Fibroblast of the aortic adventitia (primary cell): ENCODE results near the gene SYNE1. TPM values are rescaled to one million over a fixed set of nuclear protein-coding genes. Genes with fewer than 3 reads are reported as not detected.

Experiments used
- DNase-seq: peaks from one replicate; pipeline ENCODE4 v3.0.0-alpha.2; 2010; ENCODE audit warnings: low read depth
- H3K4me3 ChIP-seq: 2 replicates; pipeline ENCODE4 v1.5.1; 2011; ENCODE audit warnings: low read depth, mild to moderate bottlenecking, control low read depth, low read length, moderate library complexity
- total RNA-seq: library from RNA; depleted of rRNA; stranded (reverse); fragments of >200 nt; gene quantifications from 2 replicates; pipeline ENCODE4 v1.2.3, GENCODE V29; 2012; ENCODE audit warnings: low replicate concordance
- TF ChIP-seq, protein P1 (sequence below): IDR thresholded peaks from 2 replicates; pipeline ENCODE4 v1.5.1; 2011; ENCODE audit warnings: mild to moderate bottlenecking, low read length, control low read depth, inconsistent platforms; ENCODE audit not compliant: insufficient read depth

The SYNE1 gene
- total RNA-seq, 1 donor, result 193 TPM

DNA sequence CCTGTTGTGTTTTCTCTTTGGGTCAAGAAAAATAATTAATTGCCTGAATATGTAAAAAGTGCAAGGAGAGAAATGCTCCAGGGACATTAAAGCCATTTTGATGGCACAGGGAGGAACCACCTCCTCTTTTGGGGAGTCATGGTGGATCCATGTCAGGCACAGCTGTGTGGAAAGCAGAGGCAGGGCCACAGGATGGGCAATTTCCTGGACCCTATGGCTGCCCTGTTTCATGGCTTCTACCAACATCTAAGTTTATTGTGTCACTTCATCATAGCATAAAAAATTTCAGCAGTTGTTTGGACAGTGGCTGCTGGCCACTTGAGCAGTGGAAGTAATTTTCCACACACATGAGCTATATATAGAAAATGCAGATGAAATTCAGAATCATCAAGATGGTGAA lies 238.2 kb downstream of the SYNE1 start:
- TF ChIP-seq, protein P1, sequence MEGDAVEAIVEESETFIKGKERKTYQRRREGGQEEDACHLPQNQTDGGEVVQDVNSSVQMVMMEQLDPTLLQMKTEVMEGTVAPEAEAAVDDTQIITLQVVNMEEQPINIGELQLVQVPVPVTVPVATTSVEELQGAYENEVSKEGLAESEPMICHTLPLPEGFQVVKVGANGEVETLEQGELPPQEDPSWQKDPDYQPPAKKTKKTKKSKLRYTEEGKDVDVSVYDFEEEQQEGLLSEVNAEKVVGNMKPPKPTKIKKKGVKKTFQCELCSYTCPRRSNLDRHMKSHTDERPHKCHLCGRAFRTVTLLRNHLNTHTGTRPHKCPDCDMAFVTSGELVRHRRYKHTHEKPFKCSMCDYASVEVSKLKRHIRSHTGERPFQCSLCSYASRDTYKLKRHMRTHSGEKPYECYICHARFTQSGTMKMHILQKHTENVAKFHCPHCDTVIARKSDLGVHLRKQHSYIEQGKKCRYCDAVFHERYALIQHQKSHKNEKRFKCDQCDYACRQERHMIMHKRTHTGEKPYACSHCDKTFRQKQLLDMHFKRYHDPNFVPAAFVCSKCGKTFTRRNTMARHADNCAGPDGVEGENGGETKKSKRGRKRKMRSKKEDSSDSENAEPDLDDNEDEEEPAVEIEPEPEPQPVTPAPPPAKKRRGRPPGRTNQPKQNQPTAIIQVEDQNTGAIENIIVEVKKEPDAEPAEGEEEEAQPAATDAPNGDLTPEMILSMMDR, result no peak
- H3K4me3 ChIP-seq, result no peak overlapping the region
- no peak for DNase-seq

DNA sequence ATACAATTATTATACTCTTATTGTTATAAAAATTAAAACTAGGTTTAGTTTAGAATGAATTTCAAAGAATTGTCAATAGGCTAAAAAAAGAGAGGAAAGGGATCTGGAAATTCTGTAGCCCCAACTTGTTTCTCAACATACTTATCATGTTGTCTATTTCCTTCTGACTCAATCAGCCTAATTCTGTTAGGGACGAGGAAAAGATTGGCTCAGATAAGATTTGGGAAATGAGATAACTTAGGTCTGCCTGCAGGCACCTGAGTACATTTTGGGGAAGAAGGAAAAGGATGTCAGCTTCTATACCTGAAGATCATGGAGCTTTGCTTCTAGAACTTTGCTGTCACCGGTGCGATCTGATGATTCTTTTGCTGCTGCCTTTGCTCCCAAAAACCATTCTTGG lies 238.8 kb downstream of the SYNE1 start:
- TF ChIP-seq, protein P1, result no peak
- no peak overlapping the region for H3K4me3 ChIP-seq
- no peak for DNase-seq

- no peak overlapping the region for H3K4me3 ChIP-seq
- DNase-seq, result no peak
- TF ChIP-seq, protein P1, result no peak
Observed at GRCh38 chr6:152394303-152394702, 242.9 kb downstream of the SYNE1 start.

GRCh38 chr6:152391179-152391880 lies 245.8 kb downstream of the SYNE1 start:
- TF ChIP-seq, protein P1, result no peak
- peak; percentile 40 for DNase-seq
- no peak overlapping the region for H3K4me3 ChIP-seq

GRCh38 chr6:152387091-152387490 lies 250.1 kb downstream of the SYNE1 start:
- H3K4me3 ChIP-seq, result no peak overlapping the region
- TF ChIP-seq, protein P1, result no peak
- no peak for DNase-seq

DNA sequence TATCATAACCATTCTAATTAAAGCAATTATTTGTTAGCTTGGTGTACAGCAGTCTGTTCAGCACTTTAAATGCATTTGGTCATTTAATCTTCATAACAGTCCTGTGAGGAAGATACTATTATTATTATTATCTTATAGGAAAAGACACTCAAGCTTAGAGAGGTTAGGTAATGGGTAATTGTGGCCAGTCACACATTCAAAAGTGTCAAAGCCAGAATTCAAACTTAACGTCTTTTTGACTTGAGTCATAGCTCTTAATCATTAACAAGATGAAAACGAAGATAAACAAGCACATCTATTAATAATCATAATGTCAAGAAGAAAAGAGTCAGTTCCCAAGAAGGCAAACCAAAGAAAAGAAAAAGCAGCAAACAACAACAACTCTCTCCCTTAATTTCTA lies 251.0 kb downstream of the SYNE1 start:
- TF ChIP-seq, protein P1, result no peak
- no peak overlapping the region for H3K4me3 ChIP-seq
- no peak for DNase-seq
